ENCODE results near the gene PIAS3.

Gene PIAS3

GRCh38 chr1:145858901-145859490 is at the start of gene PIAS3:
TSS of gene PIAS3 (minus strand) at chr1:145859081. CDS start at chr1:145858990, 91 bp downstream.
- peaks cover 13% of the 10 kb centered on the region; the same call in 1 of the 2 replicates for H3K36me3 ChIP-seq (ENCODE audit: insufficient read depth, low read length)
- peaks cover 14% of the 10 kb centered on the region for H3K4me1 ChIP-seq (ENCODE audit: control insufficient read depth, insufficient read depth, low read length, unreplicated experiment)
- peak within 1 kb of the TSS; percentile 99 for H3K4me3 ChIP-seq (ENCODE audit: low read depth, low read length)
- peak within 1 kb of the TSS; percentile 95 for H2AFZ ChIP-seq (ENCODE audit: low read length, unreplicated experiment)
- peaks cover 23% of the 10 kb centered on the region for H3K79me2 ChIP-seq (ENCODE audit: control insufficient read depth, insufficient read depth, low read length, unreplicated experiment)
- H3K27me3 ChIP-seq (ENCODE audit: insufficient read depth, low read length) = no peaks in the 10 kb centered on the region
- H3K27ac ChIP-seq (ENCODE audit: low read depth, low read length) = peak within 1 kb of the TSS; percentile 53

- peaks cover 4% of the 10 kb centered on the region for H3K79me2 ChIP-seq (ENCODE audit: control insufficient read depth, insufficient read depth, low read length, unreplicated experiment)
- H3K4me3 ChIP-seq (ENCODE audit: low read depth, low read length) = peak overlapping the region; percentile 58
- peaks cover 17% of the 10 kb centered on the region for H3K4me1 ChIP-seq (ENCODE audit: control insufficient read depth, insufficient read depth, low read length, unreplicated experiment)
- H2AFZ ChIP-seq (ENCODE audit: low read length, unreplicated experiment) = peak overlapping the region; percentile 17
- H3K27me3 ChIP-seq (ENCODE audit: insufficient read depth, low read length) = no peaks in the 10 kb centered on the region
- peak overlapping the region; percentile 78 for H3K27ac ChIP-seq (ENCODE audit: low read depth, low read length)
- peaks cover 3% of the 10 kb centered on the region for H3K36me3 ChIP-seq (ENCODE audit: insufficient read depth, low read length)
Observed at GRCh38 chr1:145908653-145909052, 49.8 kb upstream of the PIAS3 start.

- H3K4me3 ChIP-seq (ENCODE audit: low read depth, low read length) = no peak overlapping the region
- H3K27me3 ChIP-seq (ENCODE audit: insufficient read depth, low read length) = no peaks in the 10 kb centered on the region
- H3K4me1 ChIP-seq (ENCODE audit: control insufficient read depth, insufficient read depth, low read length, unreplicated experiment) = peaks cover 17% of the 10 kb centered on the region
- H3K79me2 ChIP-seq (ENCODE audit: control insufficient read depth, insufficient read depth, low read length, unreplicated experiment) = peaks cover 4% of the 10 kb centered on the region
- no peak overlapping the region for H2AFZ ChIP-seq (ENCODE audit: low read length, unreplicated experiment)
- H3K36me3 ChIP-seq (ENCODE audit: insufficient read depth, low read length) = peaks cover 6% of the 10 kb centered on the region
- no peak overlapping the region for H3K27ac ChIP-seq (ENCODE audit: low read depth, low read length)
Observed at GRCh38 chr1:145906954-145907753, 48.3 kb upstream of the PIAS3 start.

- Histone ChIP-seq H3K79me2 (ENCODE audit: control insufficient read depth, insufficient read depth, low read length, unreplicated experiment) (no peaks in the 10 kb centered on the region), H2AFZ (ENCODE audit: low read length, unreplicated experiment) (no peak overlapping the region), H3K36me3 (ENCODE audit: insufficient read depth, low read length) (peaks cover 3% of the 10 kb centered on the region; the same call in 1 of the 2 replicates)
Observed at GRCh38 chr1:145901312-145902021, 42.6 kb upstream of the PIAS3 start.

GRCh38 chr1:145898756-145899155 is 39.9 kb upstream of the PIAS3 start:
- H3K27ac ChIP-seq (ENCODE audit: low read depth, low read length) = no peak overlapping the region
- H3K4me1 ChIP-seq (ENCODE audit: control insufficient read depth, insufficient read depth, low read length, unreplicated experiment) = no peaks in the 10 kb centered on the region
- H3K79me2 ChIP-seq (ENCODE audit: control insufficient read depth, insufficient read depth, low read length, unreplicated experiment) = no peaks in the 10 kb centered on the region
- H2AFZ ChIP-seq (ENCODE audit: low read length, unreplicated experiment) = no peak overlapping the region
- no peak overlapping the region for H3K4me3 ChIP-seq (ENCODE audit: low read depth, low read length)
- H3K27me3 ChIP-seq (ENCODE audit: insufficient read depth, low read length) = no peaks in the 10 kb centered on the region
- peaks cover 3% of the 10 kb centered on the region; the same call in 1 of the 2 replicates for H3K36me3 ChIP-seq (ENCODE audit: insufficient read depth, low read length)

More at GRCh38 chr1:145901312-145902021, 42.6 kb upstream of the PIAS3 start:
- no peak overlapping the region for H3K4me3 ChIP-seq (ENCODE audit: low read depth, low read length)
- H3K27me3 ChIP-seq (ENCODE audit: insufficient read depth, low read length) = no peaks in the 10 kb centered on the region
- no peaks in the 10 kb centered on the region for H3K4me1 ChIP-seq (ENCODE audit: control insufficient read depth, insufficient read depth, low read length, unreplicated experiment)
- H3K27ac ChIP-seq (ENCODE audit: low read depth, low read length) = no peak overlapping the region

- Histone ChIP-seq H2AFZ (ENCODE audit: low read length, unreplicated experiment) (no peak overlapping the region), H3K4me1 (ENCODE audit: control insufficient read depth, insufficient read depth, low read length, unreplicated experiment) (peaks cover 5% of the 10 kb centered on the region), H3K27ac (ENCODE audit: low read depth, low read length) (no peak overlapping the region), H3K4me3 (ENCODE audit: low read depth, low read length) (no peak overlapping the region), H3K27me3 (ENCODE audit: insufficient read depth, low read length) (no peaks in the 10 kb centered on the region), H3K79me2 (ENCODE audit: control insufficient read depth, insufficient read depth, low read length, unreplicated experiment) (no peaks in the 10 kb centered on the region), H3K36me3 (ENCODE audit: insufficient read depth, low read length) (no peaks in the 10 kb centered on the region)
Observed at GRCh38 chr1:145897969-145898368, 39.1 kb upstream of the PIAS3 start.

GRCh38 chr1:145895471-145895870 is 36.6 kb upstream of the PIAS3 start:
- H3K4me3 ChIP-seq (ENCODE audit: low read depth, low read length) = no peak overlapping the region
- no peaks in the 10 kb centered on the region for H3K27me3 ChIP-seq (ENCODE audit: insufficient read depth, low read length)
- H3K27ac ChIP-seq (ENCODE audit: low read depth, low read length) = no peak overlapping the region
- no peak overlapping the region for H2AFZ ChIP-seq (ENCODE audit: low read length, unreplicated experiment)
- no peaks in the 10 kb centered on the region for H3K79me2 ChIP-seq (ENCODE audit: control insufficient read depth, insufficient read depth, low read length, unreplicated experiment)
- no peaks in the 10 kb centered on the region for H3K36me3 ChIP-seq (ENCODE audit: insufficient read depth, low read length)
- H3K4me1 ChIP-seq (ENCODE audit: control insufficient read depth, insufficient read depth, low read length, unreplicated experiment) = peaks cover 27% of the 10 kb centered on the region

GRCh38 chr1:145893306-145894055 is 34.6 kb upstream of the PIAS3 start:
- Histone ChIP-seq H3K4me1 (ENCODE audit: control insufficient read depth, insufficient read depth, low read length, unreplicated experiment) (peaks cover 29% of the 10 kb centered on the region), H3K79me2 (ENCODE audit: control insufficient read depth, insufficient read depth, low read length, unreplicated experiment) (no peaks in the 10 kb centered on the region), H3K27me3 (ENCODE audit: insufficient read depth, low read length) (no peaks in the 10 kb centered on the region), H3K36me3 (ENCODE audit: insufficient read depth, low read length) (no peaks in the 10 kb centered on the region), H3K4me3 (ENCODE audit: low read depth, low read length) (no peak overlapping the region), H2AFZ (ENCODE audit: low read length, unreplicated experiment) (no peak overlapping the region), H3K27ac (ENCODE audit: low read depth, low read length) (peak overlapping the region; percentile 95)

- Histone ChIP-seq H3K4me1 (ENCODE audit: control insufficient read depth, insufficient read depth, low read length, unreplicated experiment) (peaks cover 29% of the 10 kb centered on the region), H3K27ac (ENCODE audit: low read depth, low read length) (peak overlapping the region; percentile 95), H2AFZ (ENCODE audit: low read length, unreplicated experiment) (no peak overlapping the region), H3K4me3 (ENCODE audit: low read depth, low read length) (peak overlapping the region; percentile 25), H3K79me2 (ENCODE audit: control insufficient read depth, insufficient read depth, low read length, unreplicated experiment) (no peaks in the 10 kb centered on the region), H3K27me3 (ENCODE audit: insufficient read depth, low read length) (no peaks in the 10 kb centered on the region), H3K36me3 (ENCODE audit: insufficient read depth, low read length) (no peaks in the 10 kb centered on the region)
Observed at GRCh38 chr1:145892486-145893087, 33.7 kb upstream of the PIAS3 start.
